ENCODE data around the gene WWOX.
A peak's percentile ranks its signal among the peaks of the same experiment; 100 is the strongest.

The WWOX gene

GRCh38 chr16:78745108-78746019 is 645.9 kb downstream of the WWOX start:
- DNase-seq, result no peak

GRCh38 chr16:78746718-78747117 is 647.3 kb downstream of the WWOX start:
- DNase-seq, result no peak

DNA sequence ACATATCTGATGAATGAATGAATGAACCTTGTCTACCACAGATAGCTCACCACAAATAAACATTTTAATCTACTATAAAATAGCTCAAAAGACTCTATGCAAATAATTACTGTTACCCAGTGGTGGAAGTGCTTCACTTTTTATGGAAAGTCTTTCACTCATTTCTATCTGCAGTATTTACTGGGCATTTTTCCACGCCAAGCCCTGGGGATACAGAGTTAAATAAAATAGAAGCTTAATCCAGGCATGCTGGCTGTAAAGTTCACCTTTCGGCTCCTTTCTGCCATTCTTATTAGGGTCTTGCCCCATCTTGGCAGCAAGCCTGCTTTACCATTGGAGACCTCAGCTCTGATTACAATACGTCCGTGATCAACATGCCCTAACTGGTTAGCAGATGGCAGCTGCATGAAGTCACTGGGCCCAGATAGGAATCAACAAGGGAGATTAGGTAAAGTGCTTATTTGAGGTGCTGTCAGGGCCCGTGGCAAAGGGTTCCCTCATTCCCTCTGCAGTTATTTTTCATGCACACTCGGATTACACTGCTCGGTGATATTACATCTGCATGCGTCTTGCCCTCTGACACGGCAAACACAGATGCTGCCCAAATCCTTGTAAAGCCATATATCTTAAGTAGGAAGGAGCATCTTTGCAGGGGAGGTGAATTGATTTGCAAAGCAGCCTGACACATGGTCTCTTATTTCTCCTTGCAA is 648.9 kb downstream of the WWOX start:
- DNase-seq, result no peak

DNA sequence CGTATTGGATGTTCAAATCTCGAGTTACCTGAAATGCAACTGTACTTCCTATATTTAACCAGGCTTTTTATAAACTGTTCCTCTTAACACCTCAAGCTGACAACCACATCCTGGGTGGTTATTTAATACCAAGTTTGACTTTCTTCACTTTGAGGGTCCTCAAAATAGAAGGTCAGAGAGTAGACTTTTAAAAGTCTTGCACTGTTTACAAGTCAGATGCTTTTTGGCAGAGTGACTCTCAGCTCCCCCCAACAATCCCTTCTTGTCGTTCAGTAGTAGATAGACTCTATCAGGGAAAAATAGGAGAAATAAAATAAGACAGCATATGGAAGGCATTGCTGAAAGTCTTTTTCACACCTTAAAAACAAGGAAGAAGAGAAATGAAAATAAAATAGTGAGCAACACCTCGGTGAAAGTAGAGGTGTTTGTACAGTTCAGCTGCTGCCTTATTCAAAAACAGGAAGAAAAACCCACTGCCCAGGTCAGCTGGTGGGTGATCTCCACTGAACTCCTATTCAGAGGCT is 650.4 kb downstream of the WWOX start:
- no peak for DNase-seq

DNA sequence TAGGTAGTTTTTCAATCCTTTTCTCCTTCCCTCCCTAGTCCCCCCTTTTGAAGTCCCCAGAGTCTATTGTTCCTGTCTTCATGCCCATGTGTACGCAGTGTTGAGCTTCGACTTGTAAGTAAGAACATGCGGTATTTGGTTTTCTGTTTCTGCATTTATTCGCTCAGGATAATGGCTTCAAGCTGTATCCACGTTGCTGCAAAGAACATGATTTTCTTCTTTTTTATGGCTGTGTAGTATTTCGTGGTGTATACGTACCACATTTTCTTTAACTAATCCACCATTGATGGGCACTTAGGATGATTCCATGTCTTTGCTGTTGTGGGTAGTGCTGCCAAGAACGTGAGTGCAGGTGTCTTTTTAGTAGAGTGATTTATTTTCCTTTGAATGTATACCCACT is 651.2 kb downstream of the WWOX start:
- no peak for DNase-seq

DNA sequence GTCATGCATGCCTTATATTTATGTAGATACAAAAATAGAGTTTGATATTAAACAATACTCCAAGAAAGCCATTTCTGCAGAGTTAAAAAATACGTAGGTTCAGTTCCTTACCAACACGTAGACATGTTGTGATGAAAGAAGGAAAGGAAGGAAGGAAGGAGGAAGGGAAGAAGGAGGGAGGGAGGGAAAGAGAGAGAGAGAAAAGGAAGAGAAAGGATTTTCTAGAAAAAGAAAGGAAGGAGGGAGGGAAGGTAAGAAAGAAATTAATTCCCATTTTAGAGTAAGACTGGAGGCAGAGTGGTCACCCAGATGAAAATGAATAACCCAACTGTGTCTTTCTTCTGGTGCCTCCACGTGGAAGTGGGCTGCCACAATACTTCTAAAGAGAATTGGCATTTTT is 652.1 kb downstream of the WWOX start:
- no peak for DNase-seq

GRCh38 chr16:78754713-78755112 is 655.3 kb downstream of the WWOX start:
- DNase-seq, result no peak

- no peak for DNase-seq
These were observed 656.6 kb downstream of the WWOX start for GRCh38 chr16:78755751-78756661.

GRCh38 chr16:78759596-78759995 is 660.1 kb downstream of the WWOX start:
- no peak for DNase-seq

DNA sequence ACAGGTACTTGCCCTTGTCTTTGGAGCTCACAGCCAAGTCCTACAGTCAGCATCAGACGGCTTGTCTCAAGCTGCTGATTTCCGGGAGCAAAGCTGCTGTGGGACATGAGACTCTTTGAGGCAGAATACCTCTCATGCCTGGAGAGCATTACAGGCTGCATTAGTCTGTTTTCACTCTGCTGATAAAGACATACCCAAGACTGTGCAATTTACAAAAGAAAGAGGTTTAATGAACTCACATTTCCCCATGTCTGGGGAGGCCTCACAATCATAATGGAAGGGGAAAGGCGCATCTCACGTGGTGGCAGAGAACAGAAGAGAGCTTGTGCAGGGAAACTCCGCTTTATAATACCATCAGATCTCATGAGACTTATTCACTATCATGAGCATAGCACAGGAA is 661.2 kb downstream of the WWOX start:
- no peak for DNase-seq

DNA sequence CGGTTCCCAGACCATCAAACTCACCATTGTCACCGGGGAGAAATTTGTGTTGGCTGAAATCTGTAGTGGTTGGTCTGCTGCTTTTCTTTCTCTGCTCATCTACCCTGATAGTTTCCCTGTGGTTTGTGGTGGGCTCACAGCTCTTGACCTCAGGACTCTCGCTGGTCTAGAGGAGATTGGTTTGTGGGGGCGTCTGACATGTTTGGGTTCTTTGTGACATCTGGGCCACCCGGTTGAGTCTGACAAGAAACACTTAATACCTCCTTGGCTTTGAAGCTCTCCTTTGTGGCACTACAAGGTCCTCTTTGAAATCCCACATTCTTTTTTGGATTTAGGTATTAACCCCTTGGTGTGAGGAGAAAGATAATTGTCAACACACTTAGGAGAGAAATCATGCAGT is 662.0 kb downstream of the WWOX start:
- DNase-seq, result no peak

GRCh38 chr16:78762222-78762621 is 662.8 kb downstream of the WWOX start:
- DNase-seq, result peak; percentile 81 to 87 (median 83)

- no peak for DNase-seq
These were observed 664.5 kb downstream of the WWOX start for GRCh38 chr16:78763821-78764440.

DNA sequence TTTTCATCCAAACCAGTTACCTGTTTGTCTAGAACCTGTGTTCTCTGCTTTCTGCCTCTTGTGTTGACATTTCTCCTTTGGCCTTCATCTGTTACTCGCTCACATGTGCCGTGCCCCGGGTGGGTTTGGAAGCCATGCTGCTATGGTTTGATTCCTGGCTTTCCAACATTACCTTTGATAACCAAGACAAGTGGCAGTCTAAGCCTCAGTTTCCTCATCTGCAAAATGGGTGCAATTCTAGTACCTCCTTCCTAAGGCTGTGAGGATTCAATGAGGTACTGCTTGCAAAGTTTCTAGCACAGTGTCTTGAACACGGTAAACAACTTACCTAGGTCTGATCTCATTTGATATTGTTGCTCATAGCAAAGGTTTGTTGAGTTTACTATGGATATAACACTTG is 665.0 kb downstream of the WWOX start:
- DNase-seq, result no peak

GRCh38 chr16:78768226-78768625 is 668.8 kb downstream of the WWOX start:
- no peak for DNase-seq

GRCh38 chr16:78768718-78769117 is 669.3 kb downstream of the WWOX start:
- no peak for DNase-seq

DNA sequence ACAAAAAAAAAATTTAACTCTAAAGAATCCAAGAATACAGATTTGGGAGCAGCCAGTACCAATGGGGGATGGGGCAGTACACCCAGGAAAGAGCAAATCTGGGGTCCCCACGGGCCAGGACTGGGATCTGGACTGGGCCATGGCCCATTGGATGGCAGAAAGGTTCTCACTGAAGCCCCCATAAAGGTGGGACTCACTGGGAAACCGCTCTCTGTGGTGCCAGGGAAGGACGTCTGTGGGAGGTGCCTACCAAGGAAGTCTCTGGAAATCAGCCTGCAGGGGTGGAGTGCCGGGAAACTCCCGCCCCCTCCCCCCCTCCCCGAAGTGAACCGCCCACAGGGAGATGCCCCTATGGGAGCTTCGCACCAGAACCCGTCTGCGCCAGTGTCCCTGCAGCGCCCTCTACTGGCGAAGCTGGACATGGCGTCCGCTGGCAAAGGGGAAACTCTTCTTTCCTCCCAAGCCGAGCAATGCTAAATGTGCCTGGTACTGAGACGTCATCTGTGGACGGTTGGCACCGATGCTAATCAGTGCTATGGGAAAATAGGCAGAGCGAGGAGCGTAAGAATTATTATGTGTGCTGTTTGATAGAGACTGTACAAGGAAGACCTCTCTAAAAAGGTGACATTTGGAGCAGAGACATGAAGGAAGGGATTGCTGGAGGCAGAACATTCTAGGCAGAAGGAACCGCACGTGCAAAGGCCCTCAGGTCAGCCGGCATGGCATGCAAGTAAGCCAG is 671.1 kb downstream of the WWOX start:
- DNase-seq, result peak; percentile 77 to 86 (median 83)

- DNase-seq, result no peak
These were observed 673.8 kb downstream of the WWOX start for GRCh38 chr16:78773291-78773702.

- DNase-seq, result no peak
These were observed 674.3 kb downstream of the WWOX start for GRCh38 chr16:78773706-78774105.

DNA sequence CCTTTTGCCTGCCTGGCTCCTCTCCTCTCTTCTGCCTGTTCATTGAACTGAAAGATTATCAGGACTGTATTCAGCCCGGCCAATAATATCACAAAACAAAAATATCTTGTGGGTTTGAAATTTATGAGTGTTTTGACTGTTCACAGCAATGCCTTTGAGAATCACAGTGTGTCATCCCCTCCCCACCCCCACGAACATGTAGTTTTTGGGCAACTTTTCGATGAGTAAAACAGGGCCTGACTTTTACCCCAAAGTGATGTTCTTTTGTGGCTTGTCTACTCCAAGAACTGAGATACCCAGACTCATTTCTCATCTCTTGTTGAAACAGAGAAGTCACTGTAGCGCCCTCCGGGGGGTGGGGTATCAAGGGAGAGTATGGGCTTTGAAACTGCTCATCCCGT is 675.7 kb downstream of the WWOX start:
- no peak for DNase-seq
